GM12878 (cell line): ENCODE data around the gene KRT81.

Source experiments
- CHD4 ChIP-seq: fragments of 200-600 bp; sonication (generic); IDR thresholded peaks from 2 replicates; pipeline ENCODE4 v1.6.1; 2016; ENCODE audit warnings: mild to moderate bottlenecking
- CREB1 ChIP-seq: IDR thresholded peaks from 2 replicates; pipeline ENCODE4 v1.6.1; 2012; ENCODE audit warnings: low read depth, mild to moderate bottlenecking, inconsistent platforms
- CTCF ChIP-seq, 3 experiments: IDR thresholded peaks in 2 of 3; conservative IDR thresholded peaks in 1 of 3; 2 replicates each; pipeline ENCODE4 v1.5.1; 2011; ENCODE audit warnings: low read depth in 3 of 3, low read length in 3 of 3, mild to moderate bottlenecking in 3 of 3, control low read depth in 2 of 3, moderate library complexity in 2 of 3, inconsistent platforms in 1 of 3, mixed read lengths in 1 of 3; ENCODE audit not compliant: control insufficient read depth in 2 of 3, insufficient read depth in 1 of 3; ENCODE audit errors: extremely low read depth in 1 of 3
- FOS ChIP-seq: IDR thresholded peaks from 3 replicates; pipeline ENCODE4 v1.6.1; 2011; ENCODE audit warnings: borderline replicate concordance; ENCODE audit not compliant: insufficient read length; ENCODE audit errors: extremely low read depth
- NFYB ChIP-seq: IDR thresholded peaks from 2 replicates; pipeline ENCODE4 v1.6.1; 2011; ENCODE audit warnings: low read depth, mild to moderate bottlenecking, low read length, improper control_type of control experiment, moderate library complexity; ENCODE audit not compliant: insufficient read depth
- POLR2A ChIP-seq: IDR thresholded peaks from 2 replicates; pipeline ENCODE4 v1.6.1; 2011; ENCODE audit warnings: low read depth, mild to moderate bottlenecking, low read length
- RAD51 ChIP-seq: fragments of 450-650 bp; IDR thresholded peaks from 2 replicates; pipeline ENCODE4 v1.6.1; 2016; ENCODE audit warnings: moderate library complexity, mild to moderate bottlenecking, inconsistent platforms
- RELB ChIP-seq: fragments of 450-650 bp; IDR thresholded peaks from 2 replicates; pipeline ENCODE4 v1.6.1; 2017; ENCODE audit warnings: low read depth, mild to moderate bottlenecking, moderate library complexity
- REST ChIP-seq: IDR thresholded peaks from 2 replicates; pipeline ENCODE4 v1.6.1; 2012; ENCODE audit warnings: mild to moderate bottlenecking, low read depth, low read length
- WRNIP1 ChIP-seq: IDR thresholded peaks from 2 replicates; pipeline ENCODE4 v1.6.1; 2011; ENCODE audit warnings: low read depth, low read length, improper control_type of control experiment, borderline replicate concordance
- YY1 ChIP-seq: IDR thresholded peaks from 2 replicates; pipeline ENCODE4 v1.6.1; 2011; ENCODE audit warnings: low read depth, mild to moderate bottlenecking, low read length
- ZNF24 ChIP-seq: fragments of 450-650 bp; IDR thresholded peaks from 2 replicates; pipeline ENCODE4 v1.6.1; 2017; ENCODE audit warnings: antibody characterized with exemption, mild to moderate bottlenecking

GRCh38 chr12:52261208-52261484 lies 30.2 kb downstream of the KRT81 start:
- TF ChIP-seq CTCF (IDR thresholded peaks at IDR 0.05 in 2 of 3, conservative IDR thresholded peaks at IDR 0.05 in 1 of 3; ENCODE audit: control insufficient read depth in 2 of 3, extremely low read depth in 1 of 3, insufficient read depth in 1 of 3, low read depth in 3 of 3, low read length in 3 of 3) (no peak), POLR2A (no peak), FOS (no peak), NFYB (no peak), RELB (no peak), YY1 (no peak), CHD4 (no peak), ZNF24 (no peak), CREB1 (no peak), RAD51 (no peak), WRNIP1 (no peak), REST (no peak)
